HG03520 (cell line): ENCODE results near the gene G6PC3.
"Not testable (repeated sequence)": the region's sequence is repeated elsewhere in the genome, so short reads cannot be mapped to it uniquely, and the experiment has no call there.

Experiments used
- ATAC-seq: cut with Tn5 transposase; IDR thresholded peaks from one replicate; pipeline ENCODE4 v1.9.1; 2021; ENCODE audit warnings: mild to moderate bottlenecking, moderate library complexity; ENCODE audit not compliant: unreplicated experiment

Gene G6PC3

DNA sequence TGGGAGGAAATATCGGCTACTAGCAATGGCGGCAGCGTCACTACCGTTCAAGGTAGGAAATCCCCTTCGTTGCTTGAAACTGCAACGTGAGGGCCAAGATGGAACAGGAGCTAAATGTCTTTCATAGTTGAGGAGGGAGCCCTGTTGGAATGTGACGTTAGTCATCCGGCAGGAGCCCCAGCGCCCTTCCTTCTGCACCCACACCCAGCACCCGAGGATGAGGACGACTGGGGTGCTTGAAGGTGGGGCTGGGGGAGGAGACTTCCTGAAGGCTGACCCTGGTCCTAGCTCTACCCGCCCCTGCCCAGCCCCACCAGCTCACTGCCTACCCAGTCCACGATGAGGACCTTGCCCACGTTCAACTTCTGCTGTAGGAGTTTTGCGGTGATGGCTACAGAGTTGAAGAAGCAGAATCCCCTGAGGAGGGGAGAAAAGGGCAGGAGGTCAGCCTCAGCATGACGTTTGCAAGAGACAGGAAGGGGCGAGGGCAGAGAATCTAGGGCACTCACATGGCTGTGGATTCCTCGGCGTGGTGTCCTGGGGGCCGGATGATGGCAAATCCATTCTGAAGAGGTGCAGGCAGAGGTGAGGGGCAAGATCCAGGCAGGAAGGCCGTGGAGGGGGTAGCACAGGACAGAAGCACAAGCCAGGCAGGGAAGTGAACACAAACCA, 11.9 kb downstream of the G6PC3 start:
- no peak for ATAC-seq

DNA sequence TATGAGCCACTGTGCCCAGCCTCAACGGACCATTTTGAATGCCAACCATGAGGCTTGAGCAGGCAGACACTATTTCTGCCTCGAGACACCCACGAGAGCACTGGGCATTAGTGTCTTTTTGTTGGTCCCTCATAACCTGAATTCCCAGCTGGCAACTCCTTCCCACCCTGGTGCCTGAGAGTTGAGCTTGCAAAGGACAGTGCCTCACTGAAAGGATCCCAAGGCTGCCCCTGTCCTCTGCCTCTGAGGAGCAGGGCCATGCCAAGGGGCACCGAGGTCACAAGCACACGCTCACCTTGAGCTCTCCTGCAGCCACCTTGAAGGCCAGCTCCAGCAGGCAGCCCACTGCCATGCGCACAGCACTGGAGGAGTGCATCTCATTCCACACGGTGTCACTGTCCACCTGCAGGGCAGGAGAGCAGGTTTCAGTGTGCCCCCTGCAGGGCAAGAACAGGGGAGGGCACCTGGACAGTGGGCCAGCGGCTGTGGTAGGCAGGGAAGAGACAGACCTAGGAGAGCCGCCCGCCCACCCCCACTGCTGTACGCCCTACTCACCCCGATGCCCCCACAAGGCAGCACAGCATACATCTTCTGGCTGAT, 12.8 kb downstream of the G6PC3 start:
- no peak for ATAC-seq

DNA sequence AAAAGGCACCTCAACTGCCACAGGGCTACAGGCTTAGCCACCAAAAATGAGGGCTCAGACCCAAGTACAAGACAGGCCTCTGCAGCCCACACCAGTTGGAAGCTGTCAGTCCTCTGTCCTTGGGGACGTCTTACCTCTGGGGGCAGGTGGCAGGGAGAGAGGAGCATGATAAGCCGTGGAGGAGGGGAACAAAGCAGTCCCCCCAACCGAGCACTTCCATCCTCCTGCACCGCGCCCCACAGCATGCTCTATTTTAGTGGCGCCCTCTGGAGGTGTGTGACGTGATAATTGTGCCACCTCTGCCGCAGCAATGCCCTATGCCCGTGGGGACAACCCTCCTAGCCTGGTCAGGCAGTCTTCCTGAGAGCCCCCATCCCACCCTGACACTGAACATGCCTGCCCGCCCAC, 13.6 kb downstream of the G6PC3 start:
- no peak for ATAC-seq

DNA sequence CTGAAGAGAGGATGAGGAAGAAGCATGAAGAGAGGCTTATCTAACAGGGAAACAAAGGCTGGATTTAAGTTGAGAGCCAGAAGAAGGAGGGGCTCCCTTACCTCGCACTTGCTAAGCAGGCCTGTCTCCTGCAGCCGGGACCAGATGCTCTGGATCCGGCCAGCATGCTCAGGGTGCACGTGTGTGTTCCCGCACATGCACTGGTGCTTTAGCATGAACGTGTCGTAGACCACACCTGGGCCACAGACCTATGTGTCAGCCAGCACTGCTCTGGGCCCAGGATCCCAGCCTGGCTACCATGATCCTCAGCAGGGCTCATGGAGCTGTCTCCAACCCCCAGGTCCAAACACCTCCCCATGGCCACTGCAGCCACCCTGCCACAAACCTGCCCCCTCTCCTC, 14.4 kb downstream of the G6PC3 start:
- no peak for ATAC-seq

DNA sequence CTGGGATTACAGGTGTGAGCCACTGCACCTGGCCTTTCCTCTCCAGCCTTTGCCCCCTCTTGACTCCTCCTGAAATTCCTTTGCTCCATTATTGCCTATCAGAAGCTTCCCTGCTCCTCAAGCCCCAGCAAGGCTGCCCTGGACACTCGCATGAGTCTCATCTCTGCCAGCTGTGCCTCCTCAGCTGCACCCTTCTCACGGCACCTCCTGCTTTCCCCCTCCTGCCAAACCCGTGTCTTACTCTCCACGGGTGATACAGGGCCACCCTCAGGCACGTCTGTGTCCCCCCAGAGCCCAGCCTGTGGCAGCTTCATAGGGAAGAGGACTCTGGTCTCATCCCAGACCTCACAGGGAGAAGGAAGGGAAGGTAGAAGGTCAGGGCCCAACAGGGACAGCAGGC, 15.4 kb downstream of the G6PC3 start:
- ATAC-seq, result no peak

DNA sequence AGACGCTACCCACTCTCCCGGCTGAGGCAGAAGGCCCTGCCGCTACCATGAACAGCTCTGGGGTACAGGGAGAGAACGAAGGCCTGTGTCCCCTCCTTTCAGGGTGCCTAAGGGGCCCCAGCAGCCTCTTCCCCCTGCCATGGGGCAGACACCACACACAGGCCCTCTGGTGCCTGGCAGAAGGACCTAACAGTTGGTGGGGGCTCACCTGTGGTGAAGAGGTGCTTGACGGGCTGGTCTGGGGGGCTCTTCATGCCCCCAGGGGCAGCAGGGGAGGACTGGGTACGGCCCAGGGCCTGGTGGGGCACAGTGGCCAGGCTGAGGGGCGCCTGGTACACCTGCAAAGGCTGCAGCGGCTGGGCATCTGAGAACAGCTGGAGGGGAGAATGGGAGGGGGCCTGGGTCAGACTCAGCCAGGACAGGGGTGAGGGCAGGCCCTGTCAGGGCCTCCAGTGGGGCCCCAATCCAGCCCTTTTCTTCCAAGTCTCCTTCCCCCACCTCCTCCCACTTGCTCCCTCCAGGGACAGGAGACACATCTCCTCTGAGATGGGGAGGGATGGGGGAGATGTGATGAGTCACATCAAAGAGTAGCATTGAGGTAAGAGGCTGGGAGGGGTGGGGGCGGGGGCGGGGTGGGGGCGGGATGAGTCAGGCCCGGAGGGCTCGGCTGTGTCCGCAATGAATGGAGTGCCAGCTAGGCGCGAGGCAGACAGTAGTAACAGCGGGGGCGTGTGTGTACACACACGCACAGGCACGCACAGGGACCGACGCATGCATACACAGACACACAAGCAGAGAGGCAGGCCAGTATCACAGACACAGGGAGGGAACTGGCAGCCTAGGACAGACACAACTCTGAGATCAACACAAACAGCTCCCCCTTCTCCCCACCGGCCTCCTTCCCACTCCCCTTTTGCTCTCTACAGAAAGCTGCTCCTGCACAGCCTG, 16.1 kb downstream of the G6PC3 start:
- no peak for ATAC-seq

DNA sequence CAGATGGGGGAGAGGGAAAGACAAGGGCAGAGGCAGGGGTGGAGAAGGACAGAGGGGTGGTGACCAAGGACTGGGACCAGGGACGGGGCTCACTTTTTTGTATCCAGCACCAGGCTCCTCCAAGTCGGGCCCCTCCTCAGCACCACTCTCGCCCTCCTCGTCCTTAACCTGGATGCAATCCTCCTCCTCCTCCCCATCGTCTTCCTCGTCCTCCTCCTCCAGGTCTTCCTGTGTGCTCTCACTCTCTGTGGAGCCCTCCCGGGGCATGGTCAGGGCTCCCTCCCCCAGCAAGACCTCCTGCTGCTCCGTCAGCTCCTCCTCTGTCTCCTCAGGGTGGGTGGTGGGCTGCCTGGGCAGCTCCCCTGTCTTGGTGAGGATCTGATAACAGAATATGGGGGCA, 16.8 kb downstream of the G6PC3 start:
- no peak for ATAC-seq

DNA sequence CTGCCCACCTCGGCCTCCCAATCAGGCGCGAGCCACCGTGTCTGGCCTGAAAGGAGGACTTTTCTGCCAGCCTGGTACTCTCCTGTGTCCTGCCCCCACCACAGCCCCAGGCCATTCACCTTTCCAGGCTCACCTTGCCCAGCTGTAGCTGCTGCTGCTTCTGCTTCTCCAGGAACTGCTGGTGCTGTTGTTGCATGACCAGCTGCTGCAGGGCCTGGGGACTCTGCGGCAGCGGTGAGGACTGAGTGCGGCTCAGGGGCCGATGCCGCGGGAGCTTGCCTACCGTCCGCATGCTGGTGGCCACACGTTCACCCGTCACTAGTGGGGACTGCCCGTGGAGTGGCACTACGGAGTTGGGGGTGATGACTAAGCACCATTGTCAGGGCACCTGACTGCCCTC, 17.7 kb downstream of the G6PC3 start:
- no peak for ATAC-seq

DNA sequence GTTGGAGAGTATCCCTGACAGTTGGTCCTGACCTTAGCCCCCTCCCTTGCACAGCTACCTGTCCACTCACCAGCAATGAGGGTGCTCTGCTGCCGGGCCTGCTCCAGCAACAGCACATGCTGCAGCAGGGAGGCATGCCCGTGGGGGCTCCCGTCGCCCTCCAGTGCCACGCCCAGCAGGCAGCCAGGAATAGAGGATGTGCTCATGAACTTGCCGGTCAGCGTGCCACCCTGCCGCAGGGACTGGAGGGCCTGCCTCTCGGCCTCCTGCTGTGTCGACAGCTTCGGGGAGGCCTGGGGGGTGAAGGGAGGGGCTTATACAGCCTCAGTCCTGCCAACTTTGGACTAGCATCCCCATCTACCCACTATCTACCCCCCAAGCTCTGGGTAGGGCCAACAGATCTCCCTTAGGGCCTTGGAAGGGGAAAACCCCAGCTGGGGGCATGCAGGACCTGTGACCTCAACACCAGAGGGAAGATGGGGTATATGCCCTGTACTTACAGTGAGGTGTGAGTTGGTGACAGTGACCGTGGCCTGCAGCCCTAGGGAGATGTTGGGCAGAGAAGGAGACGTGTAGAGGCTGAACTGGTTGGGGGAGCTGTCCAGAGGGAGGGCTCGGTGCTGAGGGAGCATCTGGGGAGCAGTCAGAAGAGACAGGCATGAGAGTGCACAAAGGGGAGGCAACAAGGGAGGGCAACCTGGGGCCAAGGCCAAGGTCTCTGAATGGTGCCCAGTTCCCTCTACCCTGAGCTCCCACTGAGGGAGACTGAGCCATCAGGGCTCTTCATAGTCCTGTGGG, 20.9 kb downstream of the G6PC3 start:
- no peak for ATAC-seq

DNA sequence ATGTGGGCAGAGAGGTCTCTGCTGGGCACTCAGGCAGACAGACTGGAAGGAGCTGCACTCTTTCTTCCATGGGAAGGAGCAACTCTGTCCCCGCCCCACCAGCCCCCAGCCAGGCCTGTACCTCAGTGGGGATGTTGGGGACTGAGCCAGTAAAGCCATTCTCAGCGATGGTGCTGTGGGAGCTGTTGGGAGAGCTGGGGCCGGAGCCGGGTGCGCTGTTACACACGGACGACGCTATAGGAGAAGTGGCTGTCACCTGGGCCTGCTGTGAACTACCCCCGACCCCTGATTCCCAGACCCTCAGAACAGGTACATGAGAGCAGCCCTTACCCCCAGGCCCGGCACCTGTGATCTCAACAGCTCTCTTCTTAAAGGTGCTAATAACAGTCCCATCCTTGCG, 21.5 kb downstream of the G6PC3 start:
- no peak for ATAC-seq

DNA sequence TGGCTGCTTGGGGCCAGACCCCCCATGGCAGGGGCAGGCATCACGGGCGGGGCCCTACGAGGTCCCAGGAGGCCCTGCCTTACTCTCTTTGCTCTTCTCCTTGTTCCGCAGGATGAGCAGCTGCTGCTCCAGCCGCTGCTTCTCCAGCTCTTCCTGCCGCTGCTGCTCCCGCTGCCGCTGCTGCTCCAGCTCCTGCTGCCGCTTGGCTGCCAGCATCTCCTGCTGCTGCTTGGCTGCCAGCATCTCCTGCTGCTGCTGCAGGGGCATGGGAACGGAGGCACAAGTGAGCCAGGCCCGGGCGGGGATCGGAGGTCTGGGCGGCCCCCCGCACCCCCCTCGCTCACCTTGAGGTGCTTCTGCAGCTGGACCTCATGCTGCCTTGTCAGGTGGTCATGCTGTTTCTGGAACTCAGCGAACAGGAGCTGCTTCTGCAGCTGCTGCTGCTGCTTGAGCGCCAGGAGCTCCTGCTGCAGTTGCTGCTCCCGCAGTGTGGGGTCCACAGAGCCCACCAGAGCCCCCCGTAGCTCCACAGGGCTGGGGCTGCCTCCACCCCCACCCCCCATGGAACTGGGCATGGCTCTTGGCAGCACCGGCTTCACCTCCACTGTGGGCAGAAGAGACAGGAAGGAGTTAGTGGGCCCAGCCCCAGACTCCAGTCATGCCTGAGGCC, 22.8 kb downstream of the G6PC3 start:
- ATAC-seq, result no peak

DNA sequence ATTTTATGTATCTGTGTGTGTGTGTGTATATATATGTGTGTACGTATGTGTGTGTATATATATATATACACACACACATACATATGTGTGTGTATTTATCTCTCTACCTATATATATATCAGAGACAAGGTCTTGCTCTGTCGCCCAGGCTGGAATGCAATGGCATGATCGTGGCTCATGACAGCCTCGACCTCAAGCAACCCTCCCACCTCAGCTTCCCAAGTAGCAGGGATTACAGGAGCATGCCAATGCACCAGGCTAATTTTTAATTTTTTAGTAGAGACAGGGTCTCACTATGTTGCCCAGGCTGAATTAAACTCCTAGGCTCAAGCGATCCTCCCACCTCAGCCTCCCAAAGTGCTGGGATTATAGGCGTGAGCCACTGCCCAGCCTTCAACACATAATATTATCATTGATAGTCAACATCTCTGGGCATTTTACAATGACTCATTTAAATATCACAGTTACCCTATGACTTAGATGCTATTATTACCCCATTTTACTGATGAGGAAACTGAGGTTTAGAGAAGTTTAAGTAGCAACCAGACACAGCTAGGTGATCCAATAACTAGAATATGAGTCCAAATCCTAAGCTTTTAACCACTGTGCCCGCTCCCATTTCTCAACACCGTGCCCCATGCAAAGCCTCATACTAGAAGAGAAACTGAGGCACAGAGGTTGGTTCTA, 24.3 kb downstream of the G6PC3 start:
- ATAC-seq, result no peak

DNA sequence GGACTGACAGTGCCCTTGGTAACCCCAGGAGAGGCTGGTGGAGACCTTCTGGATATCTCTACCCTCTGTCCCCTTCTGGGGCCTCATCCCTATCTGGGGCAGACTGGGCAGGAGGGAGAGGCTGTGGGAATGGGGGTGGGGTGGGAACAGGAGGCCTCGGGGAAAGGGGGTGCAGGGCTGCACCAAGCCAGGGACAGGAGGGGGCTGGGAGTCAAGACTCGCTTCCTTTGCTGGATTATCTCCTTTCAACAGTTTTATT, 24.8 kb downstream of the G6PC3 start:
- no peak for ATAC-seq

DNA sequence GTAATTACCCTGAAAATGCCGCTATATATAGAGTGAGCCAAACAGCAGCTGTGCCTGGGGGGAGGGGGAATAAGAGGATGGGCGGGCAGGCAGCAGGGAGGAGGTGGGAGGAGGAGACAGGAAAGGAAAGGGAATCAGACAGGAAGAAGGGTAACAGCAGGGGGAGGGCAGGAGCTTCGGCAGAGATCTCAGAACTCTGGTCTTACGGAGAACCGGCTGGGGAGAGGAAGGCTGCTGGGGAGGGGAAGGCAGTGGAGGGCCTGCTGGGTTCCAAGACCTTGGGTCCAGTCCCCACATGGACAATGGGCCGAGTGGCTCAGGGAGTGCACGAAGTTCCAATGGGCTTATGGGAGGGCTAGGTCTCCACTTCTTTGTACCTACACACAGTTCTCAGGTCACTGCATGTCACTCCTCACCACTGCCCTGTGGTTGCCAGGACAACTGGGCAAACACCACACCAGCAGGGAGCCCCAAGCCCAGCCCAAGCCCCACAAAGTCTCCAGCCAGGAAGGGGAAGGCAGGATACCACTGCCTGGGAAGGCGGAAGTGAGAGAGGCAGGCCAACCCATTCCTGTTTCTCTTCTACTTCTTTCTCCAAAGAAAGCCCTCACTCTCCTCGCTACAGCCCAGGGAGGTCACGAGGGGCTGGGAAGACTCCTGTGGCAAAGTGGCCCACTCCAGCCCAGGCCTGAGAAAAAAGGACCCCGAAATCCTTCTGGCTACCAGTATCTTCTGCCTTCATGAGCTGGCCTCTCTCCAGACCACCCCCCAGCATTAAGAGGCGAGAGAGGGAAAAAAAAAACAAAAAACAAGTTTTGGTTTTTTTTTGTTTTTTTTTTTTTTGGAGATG, 25.3 kb downstream of the G6PC3 start:
- no peak for ATAC-seq

DNA sequence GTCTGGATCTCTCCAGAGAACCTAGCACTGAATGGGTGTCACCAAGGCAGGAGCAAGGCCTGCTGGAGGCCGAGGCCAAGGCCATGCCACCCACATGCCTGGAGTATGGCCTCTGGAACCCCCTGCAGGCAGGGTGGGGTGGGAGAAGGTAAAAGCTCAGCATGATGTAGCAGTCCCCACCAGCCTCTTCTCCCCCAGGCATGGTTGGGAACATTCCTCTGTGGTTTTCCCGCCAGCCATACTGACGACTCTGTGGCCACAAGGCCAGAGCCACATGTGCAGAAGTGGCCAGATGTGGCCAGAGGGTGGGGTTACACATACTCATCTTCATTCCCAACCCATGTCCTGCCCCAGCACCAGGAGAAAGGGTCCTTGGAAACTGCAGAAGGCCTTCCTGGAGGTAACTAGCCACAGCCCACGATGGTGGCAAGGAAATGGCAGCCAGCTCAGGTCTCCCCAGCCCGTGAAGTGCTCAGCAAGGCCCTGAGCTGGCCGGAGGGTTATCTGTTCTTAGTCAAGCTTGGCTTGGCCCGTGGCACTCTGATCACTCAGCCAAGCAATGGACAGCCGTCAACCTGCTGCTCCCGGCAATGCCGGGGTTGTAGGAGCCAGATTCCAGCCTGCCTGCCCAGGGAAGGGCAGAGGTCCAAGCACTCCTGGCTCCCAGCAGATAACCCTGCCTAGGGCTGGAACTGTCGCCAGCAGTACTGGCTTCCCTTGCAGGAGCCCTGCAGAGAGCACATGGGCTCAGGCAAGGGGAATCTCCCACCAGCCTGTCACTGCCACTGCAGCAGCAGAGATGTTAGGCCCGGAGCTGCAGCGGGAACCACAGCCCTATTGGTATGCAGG, 26.8 kb downstream of the G6PC3 start:
- ATAC-seq, result no peak

DNA sequence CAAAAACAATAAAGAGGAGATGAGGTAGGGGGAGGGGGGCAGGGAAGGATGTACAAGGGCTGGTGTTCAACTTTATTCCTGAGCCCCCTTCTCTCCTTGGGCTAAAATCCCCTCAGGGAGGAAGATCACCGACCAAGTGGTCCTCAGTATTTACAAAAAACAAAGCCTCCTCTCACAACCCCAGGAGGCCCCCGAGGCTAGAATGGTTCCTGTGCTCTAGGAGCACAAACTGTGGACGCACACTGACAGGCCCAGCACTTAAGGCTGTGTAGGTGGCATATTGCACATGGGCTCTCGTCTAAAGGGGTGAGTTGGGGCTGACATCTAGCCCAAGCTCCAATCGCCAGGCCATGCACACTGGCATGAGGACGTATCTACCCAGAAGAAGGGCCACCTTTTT, 31.3 kb downstream of the G6PC3 start:
- ATAC-seq, result not testable (repeated sequence)

DNA sequence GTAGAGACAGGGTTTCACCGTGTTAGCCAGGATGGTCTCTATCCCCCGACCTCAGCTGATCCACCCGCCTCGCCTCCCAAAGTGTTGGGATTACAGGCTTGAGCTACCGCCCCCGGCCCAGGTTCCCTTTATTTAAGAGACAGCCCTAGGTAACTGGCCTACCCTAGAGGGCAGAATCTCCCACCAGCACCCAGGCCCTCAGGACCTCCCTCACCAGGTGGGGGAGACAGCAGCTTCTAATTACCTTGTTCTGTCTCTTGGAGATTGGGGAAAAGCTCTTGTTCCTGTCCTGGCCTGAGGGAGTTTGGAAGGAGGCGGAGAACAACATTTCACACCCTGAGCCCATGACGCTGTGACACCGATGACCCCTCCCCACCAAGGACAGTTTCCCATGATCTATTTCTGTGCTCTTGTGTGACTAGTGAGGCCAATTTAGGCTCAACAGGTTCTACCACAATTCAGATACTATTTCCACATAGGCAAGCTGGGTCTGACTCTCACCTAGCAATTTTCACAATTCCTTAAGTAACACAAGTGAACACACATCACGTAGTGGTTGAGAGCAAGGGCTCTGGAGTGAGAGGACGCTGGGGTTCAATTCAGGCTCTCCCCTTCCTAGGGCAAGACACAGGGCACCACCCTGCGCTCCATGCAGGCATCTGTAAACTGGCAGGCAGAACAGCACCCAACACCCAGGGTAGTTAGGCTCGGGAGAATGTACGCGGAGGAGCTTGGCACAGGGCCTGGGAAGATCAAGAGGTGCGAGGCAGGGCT, 32.5 kb downstream of the G6PC3 start:
- no peak for ATAC-seq

DNA sequence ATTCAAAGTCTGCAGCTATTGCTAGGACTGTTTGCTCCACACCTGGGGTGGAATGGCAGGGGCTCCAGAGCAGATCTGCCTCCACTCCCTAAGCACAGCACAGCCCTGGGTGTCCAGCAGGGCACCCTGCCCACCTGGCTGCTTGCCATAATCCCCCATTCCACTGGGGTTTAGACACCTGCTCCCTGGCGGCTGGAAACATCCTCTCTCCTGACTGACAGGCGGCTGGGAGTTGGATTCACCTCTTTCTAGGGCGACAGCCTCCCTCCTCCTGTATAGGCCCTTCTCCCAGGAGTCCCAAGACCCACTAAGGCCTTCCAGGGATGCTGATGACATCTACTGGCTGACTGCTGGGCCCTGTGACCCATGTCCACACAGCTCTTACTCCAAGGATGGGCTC, 34.9 kb downstream of the G6PC3 start:
- ATAC-seq, result no peak
